Mesendoderm (in vitro differentiated cells): ENCODE results near the gene NEUROD2.

Experiments used
- DNase-seq: peaks from one replicate; pipeline ENCODE4 v3.0.0; 2013
- H2AK5ac ChIP-seq: 2 replicates; pipeline ENCODE4 v1.6.1; 2013; ENCODE audit warnings: low read length, inconsistent platforms
- H2BK120ac ChIP-seq: 2 replicates; pipeline ENCODE4 v1.6.1; 2013; ENCODE audit warnings: low read depth, mild to moderate bottlenecking, low read length, moderate library complexity, mixed read lengths
- H2BK15ac ChIP-seq: replicated peaks from 2 replicates; pipeline ENCODE4 v1.6.1; 2013; ENCODE audit warnings: low read depth, mild to moderate bottlenecking, moderate library complexity
- H2BK5ac ChIP-seq: 2 replicates; pipeline ENCODE4 v1.6.1; 2013; ENCODE audit warnings: low read length, inconsistent platforms
- H3K18ac ChIP-seq: 2 replicates; pipeline ENCODE4 v1.6.1; 2013; ENCODE audit warnings: mild to moderate bottlenecking, low read length, mixed read lengths
- H3K23ac ChIP-seq: one replicate; pipeline ENCODE4 v1.6.1; 2013; ENCODE audit warnings: low read length
- H3K27ac ChIP-seq: 2 replicates; pipeline ENCODE4 v1.5.1; 2013; ENCODE audit warnings: low read depth, mild to moderate bottlenecking, inconsistent platforms, low read length, moderate library complexity
- H3K27me3 ChIP-seq: 2 replicates; pipeline ENCODE4 v1.6.1; 2013; ENCODE audit warnings: low read length, control low read depth, mild to moderate bottlenecking, inconsistent platforms; ENCODE audit not compliant: insufficient read depth, poor library complexity
- H3K36me3 ChIP-seq: 2 replicates; pipeline ENCODE4 v1.6.1; 2013; ENCODE audit warnings: low read length, inconsistent platforms; ENCODE audit not compliant: control insufficient read depth, insufficient read depth
- H3K4ac ChIP-seq: one replicate; pipeline ENCODE4 v1.6.1; 2013; ENCODE audit warnings: low read depth, mild to moderate bottlenecking, low read length, moderate library complexity
- H3K4me1 ChIP-seq: 2 replicates; pipeline ENCODE4 v1.6.1; 2013; ENCODE audit warnings: low read depth, low read length, inconsistent platforms; ENCODE audit not compliant: control insufficient read depth
- H3K4me2 ChIP-seq: 2 replicates; pipeline ENCODE4 v1.6.1; 2013; ENCODE audit warnings: low read length
- H3K4me3 ChIP-seq: 2 replicates; pipeline ENCODE4 v1.5.1; 2013; ENCODE audit warnings: mild to moderate bottlenecking, low read length
- H3K56ac ChIP-seq: one replicate; pipeline ENCODE4 v1.6.1; 2013; ENCODE audit warnings: low read length
- H3K79me1 ChIP-seq: 2 replicates; pipeline ENCODE4 v1.6.1; 2013; ENCODE audit warnings: low read length, inconsistent platforms
- H3K79me2 ChIP-seq: 2 replicates; pipeline ENCODE4 v1.6.1; 2013; ENCODE audit warnings: mild to moderate bottlenecking, low read length; ENCODE audit not compliant: control insufficient read depth, insufficient read depth
- H3K9ac ChIP-seq: 2 replicates; pipeline ENCODE4 v1.6.1; 2013; ENCODE audit warnings: low read length, inconsistent platforms
- H4K5ac ChIP-seq: one replicate; pipeline ENCODE4 v1.6.1; 2013; ENCODE audit warnings: low read length
- H4K8ac ChIP-seq: one replicate; pipeline ENCODE4 v1.6.1; 2013; ENCODE audit warnings: low read depth, mild to moderate bottlenecking, control low read depth, low read length, moderate library complexity
- WGBS: extraction: QIAGEN DNeasy Blood & Tissue Kit; methylation state at CpG from one replicate; pipeline ENCODE4 v1.1.7; 2013; ENCODE audit warnings: low lambda C conversion rate, missing lambda C conversion rate; ENCODE audit not compliant: insufficient coverage; ENCODE audit errors: extremely low coverage; 5-methylcytosine and 5-hydroxymethylcytosine counted together

NEUROD2 gene

DNA sequence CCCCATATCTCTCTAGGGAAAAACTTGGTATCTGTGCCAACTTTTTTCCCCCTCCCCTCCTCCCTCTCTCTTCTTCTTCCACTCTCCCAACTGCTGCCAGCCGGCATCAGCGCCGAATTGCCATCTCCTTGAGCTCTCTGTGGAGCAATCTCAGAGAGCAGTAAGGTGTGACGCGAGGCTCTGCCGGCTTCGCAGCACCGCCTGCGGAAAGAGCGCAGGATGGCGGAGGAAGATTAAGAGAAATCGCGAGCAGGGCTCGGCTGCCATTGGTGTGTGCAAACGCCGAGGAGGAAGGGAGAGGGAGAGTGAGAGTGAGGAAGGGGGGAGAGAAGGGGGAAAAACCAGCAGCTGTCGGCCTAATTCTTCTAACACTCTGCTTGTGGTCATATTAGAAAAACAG is 44.2 kb downstream of the NEUROD2 start:
- H3K36me3 ChIP-seq, result peaks cover 1% of the 10 kb centered on the region
- H3K79me1 ChIP-seq, result no peaks in the 10 kb centered on the region
- no peak overlapping the region for H3K4me2 ChIP-seq
- H3K18ac ChIP-seq, result no peak overlapping the region
- H2BK5ac ChIP-seq, result no peak overlapping the region
- no peak overlapping the region for H3K56ac ChIP-seq
- H2BK120ac ChIP-seq, result no peak overlapping the region
- H3K9ac ChIP-seq, result no peak overlapping the region
- no peak overlapping the region for H3K4ac ChIP-seq
- no peaks in the 10 kb centered on the region for H3K79me2 ChIP-seq
- H2BK15ac ChIP-seq, result no peak overlapping the region
- no peak overlapping the region for H4K8ac ChIP-seq
- no peak overlapping the region for H3K4me3 ChIP-seq
- H3K4me1 ChIP-seq, result no peaks in the 10 kb centered on the region
- no CpG with 5 or more reads among the region's 17 CpGs for WGBS
- peak; percentile 65 for DNase-seq
- no peak overlapping the region for H3K27ac ChIP-seq
- no peak overlapping the region for H4K5ac ChIP-seq
- no peaks in the 10 kb centered on the region for H3K27me3 ChIP-seq
- H2AK5ac ChIP-seq, result no peak overlapping the region
- no peak overlapping the region for H3K23ac ChIP-seq

DNA sequence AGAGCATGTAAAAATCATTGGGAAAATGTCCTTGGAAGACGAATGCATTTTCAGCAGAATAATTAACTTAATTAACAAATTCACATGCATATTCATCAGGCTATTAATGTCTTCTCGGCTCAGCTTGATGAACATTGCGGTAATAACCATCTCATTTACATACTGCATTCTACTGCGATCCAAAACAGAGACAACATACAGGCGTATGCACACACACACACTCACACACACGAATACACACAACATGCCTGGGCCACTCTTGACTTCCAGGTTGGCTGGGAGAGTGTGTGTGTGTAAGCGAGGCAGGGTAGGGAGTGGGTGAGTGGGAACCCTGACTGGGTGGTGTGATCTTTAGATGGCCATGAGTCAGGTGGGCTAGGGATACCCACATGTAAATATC is 44.7 kb downstream of the NEUROD2 start:
- no peaks in the 10 kb centered on the region for H3K4me1 ChIP-seq
- DNase-seq, result no peak
- H2BK15ac ChIP-seq, result no peak overlapping the region
- no peaks in the 10 kb centered on the region for H3K27me3 ChIP-seq
- H3K23ac ChIP-seq, result no peak overlapping the region
- no peak overlapping the region for H3K4me2 ChIP-seq
- H2AK5ac ChIP-seq, result no peak overlapping the region
- no peak overlapping the region for H4K8ac ChIP-seq
- no peak overlapping the region for H3K9ac ChIP-seq
- no peak overlapping the region for H3K27ac ChIP-seq
- H3K79me2 ChIP-seq, result no peaks in the 10 kb centered on the region
- H4K5ac ChIP-seq, result no peak overlapping the region
- WGBS, result no CpG with 5 or more reads among the region's 7 CpGs
- H3K4me3 ChIP-seq, result no peak overlapping the region
- H3K36me3 ChIP-seq, result peaks cover 1% of the 10 kb centered on the region
- no peaks in the 10 kb centered on the region for H3K79me1 ChIP-seq
- H2BK120ac ChIP-seq, result no peak overlapping the region
- H3K18ac ChIP-seq, result no peak overlapping the region
- no peak overlapping the region for H3K4ac ChIP-seq
- no peak overlapping the region for H2BK5ac ChIP-seq
- no peak overlapping the region for H3K56ac ChIP-seq

DNA sequence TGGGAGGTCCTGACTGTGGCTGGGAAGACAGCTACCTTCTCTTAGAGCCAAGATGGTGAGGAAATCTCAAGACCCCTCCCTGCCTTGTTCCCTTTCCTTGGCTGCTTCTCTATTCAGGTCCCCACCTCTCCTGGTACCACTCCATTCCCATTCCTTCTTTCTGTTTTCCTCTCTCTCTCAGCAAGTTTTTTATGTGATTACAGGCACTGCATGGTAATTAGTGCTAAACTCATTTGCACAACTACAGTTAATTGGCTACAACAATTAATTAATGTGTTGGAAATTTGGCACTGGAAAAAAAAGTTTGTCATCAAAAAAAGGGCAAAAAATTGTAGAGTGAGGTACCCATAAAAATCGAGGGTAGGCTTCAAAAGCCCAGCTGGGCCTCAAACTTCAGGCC is 45.3 kb downstream of the NEUROD2 start:
- Histone ChIP-seq H3K4ac (no peak overlapping the region), H2AK5ac (no peak overlapping the region), H3K27me3 (no peaks in the 10 kb centered on the region), H3K4me3 (no peak overlapping the region), H3K23ac (no peak overlapping the region), H2BK5ac (no peak overlapping the region), H3K79me2 (no peaks in the 10 kb centered on the region), H2BK15ac (no peak overlapping the region), H3K36me3 (peaks cover 1% of the 10 kb centered on the region), H4K5ac (no peak overlapping the region), H2BK120ac (no peak overlapping the region), H3K27ac (no peak overlapping the region), H3K79me1 (no peaks in the 10 kb centered on the region), H3K4me1 (no peaks in the 10 kb centered on the region), H4K8ac (no peak overlapping the region), H3K56ac (no peak overlapping the region), H3K4me2 (no peak overlapping the region), H3K18ac (no peak overlapping the region), H3K9ac (no peak overlapping the region)
- WGBS, result no CpG with 5 or more reads among the region's 1 CpG
- DNase-seq, result no peak

DNA sequence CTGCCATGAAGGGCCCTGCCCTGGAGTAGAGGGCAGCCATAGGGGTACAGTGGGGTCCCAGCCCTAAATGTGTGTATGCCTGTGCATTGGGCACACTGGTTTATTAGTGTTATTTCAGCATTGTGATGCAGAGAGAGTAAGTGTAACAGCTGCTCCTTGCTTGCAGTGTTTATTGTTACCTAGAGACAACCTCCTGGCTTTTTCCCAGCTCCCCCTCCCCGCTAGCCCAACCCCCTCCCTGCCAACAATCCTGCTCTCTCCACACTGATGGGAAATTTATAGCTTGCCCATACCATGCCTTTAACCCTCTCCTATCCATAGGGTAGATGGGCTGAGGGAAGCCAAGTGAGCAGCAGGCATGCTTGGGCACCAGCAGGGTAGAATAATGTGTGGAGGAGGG is 51.3 kb downstream of the NEUROD2 start:
- no peaks in the 10 kb centered on the region for H3K79me2 ChIP-seq
- H3K56ac ChIP-seq, result no peak overlapping the region
- no peak overlapping the region for H3K4ac ChIP-seq
- H2AK5ac ChIP-seq, result no peak overlapping the region
- H4K5ac ChIP-seq, result no peak overlapping the region
- no peak overlapping the region for H3K9ac ChIP-seq
- no peak overlapping the region for H3K27ac ChIP-seq
- no peak for DNase-seq
- H3K18ac ChIP-seq, result no peak overlapping the region
- no peaks in the 10 kb centered on the region for H3K79me1 ChIP-seq
- no peak overlapping the region for H3K4me2 ChIP-seq
- H2BK15ac ChIP-seq, result no peak overlapping the region
- no peak overlapping the region for H3K23ac ChIP-seq
- H2BK5ac ChIP-seq, result no peak overlapping the region
- no peaks in the 10 kb centered on the region for H3K4me1 ChIP-seq
- H3K27me3 ChIP-seq, result no peaks in the 10 kb centered on the region
- H4K8ac ChIP-seq, result no peak overlapping the region
- H3K4me3 ChIP-seq, result no peak overlapping the region
- peaks cover 1% of the 10 kb centered on the region for H3K36me3 ChIP-seq
- no peak overlapping the region for H2BK120ac ChIP-seq
- WGBS, result no CpG with 5 or more reads among the region's 1 CpG

DNA sequence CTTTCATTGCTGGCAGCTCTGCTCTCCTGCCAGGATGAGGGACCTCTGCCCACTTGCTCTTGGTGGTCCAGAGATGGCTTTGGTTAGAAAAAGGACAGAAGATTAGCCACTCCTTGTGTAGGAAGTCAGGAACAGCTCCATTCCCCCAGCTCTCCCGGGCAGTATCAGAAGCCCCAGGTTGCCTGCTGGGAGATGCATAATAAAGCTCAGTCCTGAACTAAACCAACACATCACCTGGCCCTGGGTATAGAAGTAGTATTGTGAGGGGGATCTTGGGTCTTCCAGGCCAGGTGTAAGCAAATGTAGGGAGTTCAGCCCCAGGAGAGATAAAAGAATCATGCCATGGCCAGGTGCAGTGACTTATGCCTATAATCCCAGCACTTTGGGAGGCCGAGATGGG is 52.4 kb downstream of the NEUROD2 start:
- Histone ChIP-seq H3K4me1 (no peaks in the 10 kb centered on the region), H4K5ac (no peak overlapping the region), H4K8ac (no peak overlapping the region), H3K4ac (no peak overlapping the region), H2BK15ac (no peak overlapping the region), H3K36me3 (no peaks in the 10 kb centered on the region), H3K27ac (no peak overlapping the region), H3K79me2 (no peaks in the 10 kb centered on the region), H2BK5ac (no peak overlapping the region), H3K79me1 (no peaks in the 10 kb centered on the region), H3K18ac (no peak overlapping the region), H2AK5ac (no peak overlapping the region), H3K9ac (no peak overlapping the region), H3K56ac (no peak overlapping the region), H3K4me2 (no peak overlapping the region), H3K23ac (no peak overlapping the region), H3K27me3 (no peaks in the 10 kb centered on the region), H2BK120ac (no peak overlapping the region), H3K4me3 (no peak overlapping the region)
- DNase-seq, result no peak
- WGBS, result no CpG with 5 or more reads among the region's 2 CpGs
